ENCODE data around the gene CCT4. TPM values are rescaled to one million over a fixed set of nuclear protein-coding genes. Genes with fewer than 3 reads are reported as not detected.

The CCT4 gene
- total RNA-seq, 1 donor, result 117 TPM

- no peaks in the 10 kb centered on the region for H3K27me3 ChIP-seq (ENCODE audit: insufficient read depth, low read length)
- H2AFZ ChIP-seq (ENCODE audit: low read length), result no peak overlapping the region
- TF ChIP-seq CTCF (IDR thresholded peaks at IDR 0.05; ENCODE audit: extremely low read depth, low read depth, low read length), result no peak
- no peak for DNase-seq (ENCODE audit: insufficient read length, low spot score, missing footprints)
- no peaks in the 10 kb centered on the region for H3K79me2 ChIP-seq (ENCODE audit: insufficient read depth, low read length)
- no peak overlapping the region for H3K4me2 ChIP-seq (ENCODE audit: insufficient read depth, low read length)
- no peaks in the 10 kb centered on the region for H3K9me3 ChIP-seq (ENCODE audit: low read depth, low read length)
- H4K20me1 ChIP-seq (ENCODE audit: insufficient read depth, low read length), result no peaks in the 10 kb centered on the region
- H3K4me1 ChIP-seq (ENCODE audit: insufficient read depth, low read length), result no peaks in the 10 kb centered on the region
- no peak overlapping the region for H3K27ac ChIP-seq (ENCODE audit: low read depth, low read length)
- no peaks in the 10 kb centered on the region for H3K36me3 ChIP-seq (ENCODE audit: insufficient read depth, low read length)
- H3K4me3 ChIP-seq (ENCODE audit: insufficient read depth, low read length), result no peak overlapping the region
Measured at GRCh38 chr2:61834893-61835292, 53.6 kb downstream of the CCT4 start.

GRCh38 chr2:61833971-61834370, 54.5 kb downstream of the CCT4 start:
- no peak for DNase-seq (ENCODE audit: insufficient read length, low spot score, missing footprints)
- no peaks in the 10 kb centered on the region for H3K9me3 ChIP-seq (ENCODE audit: low read depth, low read length)
- H3K27me3 ChIP-seq (ENCODE audit: insufficient read depth, low read length), result no peaks in the 10 kb centered on the region
- TF ChIP-seq CTCF (IDR thresholded peaks at IDR 0.05; ENCODE audit: extremely low read depth, low read depth, low read length), result no peak
- no peaks in the 10 kb centered on the region for H3K79me2 ChIP-seq (ENCODE audit: insufficient read depth, low read length)
- no peaks in the 10 kb centered on the region for H3K36me3 ChIP-seq (ENCODE audit: insufficient read depth, low read length)
- no peak overlapping the region for H3K27ac ChIP-seq (ENCODE audit: low read depth, low read length)
- no peak overlapping the region for H2AFZ ChIP-seq (ENCODE audit: low read length)
- no peaks in the 10 kb centered on the region for H3K4me1 ChIP-seq (ENCODE audit: insufficient read depth, low read length)
- no peak overlapping the region for H3K4me3 ChIP-seq (ENCODE audit: insufficient read depth, low read length)
- no peaks in the 10 kb centered on the region for H4K20me1 ChIP-seq (ENCODE audit: insufficient read depth, low read length)
- no peak overlapping the region for H3K4me2 ChIP-seq (ENCODE audit: insufficient read depth, low read length)

DNA sequence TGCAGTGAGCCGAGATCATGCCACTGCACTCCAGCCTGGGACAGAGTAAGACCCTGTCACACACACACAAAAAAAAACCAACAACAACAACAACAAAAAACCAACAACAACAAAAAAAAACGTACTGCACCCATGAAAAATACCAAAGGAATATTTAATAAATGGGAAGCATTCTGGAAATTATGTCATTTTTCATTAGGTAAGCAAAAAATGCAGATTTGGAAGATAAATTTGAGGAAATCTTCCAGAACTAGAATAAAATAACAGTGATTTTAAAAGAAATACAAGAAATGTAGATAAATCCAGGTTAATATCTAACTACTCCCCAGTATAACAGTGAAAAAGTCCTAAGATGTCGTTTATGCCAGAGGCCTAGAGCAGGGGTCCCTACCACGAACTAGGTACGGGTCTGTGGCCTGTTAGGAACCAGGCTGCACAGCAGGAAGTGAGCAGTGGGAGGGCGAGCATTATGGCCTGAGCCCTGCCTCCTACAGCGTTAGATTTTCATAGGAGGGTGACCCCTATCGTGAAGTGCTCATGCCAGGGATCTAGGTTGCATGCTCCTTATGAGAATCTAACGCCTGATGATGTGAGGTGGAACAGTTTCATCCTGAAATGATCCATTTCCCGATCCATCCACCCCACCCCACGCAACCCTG, 56.1 kb downstream of the CCT4 start:
- Histone ChIP-seq H4K20me1 (ENCODE audit: insufficient read depth, low read length) (no peaks in the 10 kb centered on the region), H2AFZ (ENCODE audit: low read length) (no peak overlapping the region), H3K27me3 (ENCODE audit: insufficient read depth, low read length) (no peaks in the 10 kb centered on the region), H3K9me3 (ENCODE audit: low read depth, low read length) (no peaks in the 10 kb centered on the region), H3K4me3 (ENCODE audit: insufficient read depth, low read length) (no peak overlapping the region), H3K36me3 (ENCODE audit: insufficient read depth, low read length) (no peaks in the 10 kb centered on the region), H3K79me2 (ENCODE audit: insufficient read depth, low read length) (no peaks in the 10 kb centered on the region), H3K4me2 (ENCODE audit: insufficient read depth, low read length) (no peak overlapping the region), H3K27ac (ENCODE audit: low read depth, low read length) (no peak overlapping the region), H3K4me1 (ENCODE audit: insufficient read depth, low read length) (no peaks in the 10 kb centered on the region)
- no peak for DNase-seq (ENCODE audit: insufficient read length, low spot score, missing footprints)
- no peak for TF ChIP-seq CTCF (IDR thresholded peaks at IDR 0.05; ENCODE audit: extremely low read depth, low read depth, low read length)

GRCh38 chr2:61822255-61822654, 66.2 kb downstream of the CCT4 start:
- no peaks in the 10 kb centered on the region for H3K36me3 ChIP-seq (ENCODE audit: insufficient read depth, low read length)
- no peak overlapping the region for H3K27ac ChIP-seq (ENCODE audit: low read depth, low read length)
- no peaks in the 10 kb centered on the region for H3K27me3 ChIP-seq (ENCODE audit: insufficient read depth, low read length)
- H3K4me3 ChIP-seq (ENCODE audit: insufficient read depth, low read length), result no peak overlapping the region
- no peak overlapping the region for H3K4me2 ChIP-seq (ENCODE audit: insufficient read depth, low read length)
- H3K4me1 ChIP-seq (ENCODE audit: insufficient read depth, low read length), result no peaks in the 10 kb centered on the region
- no peaks in the 10 kb centered on the region for H3K79me2 ChIP-seq (ENCODE audit: insufficient read depth, low read length)
- no peak for TF ChIP-seq CTCF (IDR thresholded peaks at IDR 0.05; ENCODE audit: extremely low read depth, low read depth, low read length)
- no peak for DNase-seq (ENCODE audit: insufficient read length, low spot score, missing footprints)
- H2AFZ ChIP-seq (ENCODE audit: low read length), result no peak overlapping the region
- H3K9me3 ChIP-seq (ENCODE audit: low read depth, low read length), result no peaks in the 10 kb centered on the region
- no peaks in the 10 kb centered on the region for H4K20me1 ChIP-seq (ENCODE audit: insufficient read depth, low read length)

Small RNAs within 50 kb of the gene (small RNA-seq; reads per million reads assigned to genes)
- gene RF00019, result not detected

Other genes with a start within 250 kb of the CCT4 start
- gene FAM161A, start 34.6 kb downstream of the CCT4 start, total RNA-seq, result 3.2 and 3.3 TPM in 2 replicates
- 44.5 and 51.8 TPM in 2 replicates for gene COMMD1, start 17.0 kb upstream of the CCT4 start, total RNA-seq